Measurements from ENCODE around the gene SHISAL2B.
"Not testable (repeated sequence)": the region's sequence is repeated elsewhere in the genome, so short reads cannot be mapped to it uniquely, and the experiment has no call there.

The SHISAL2B gene

DNA sequence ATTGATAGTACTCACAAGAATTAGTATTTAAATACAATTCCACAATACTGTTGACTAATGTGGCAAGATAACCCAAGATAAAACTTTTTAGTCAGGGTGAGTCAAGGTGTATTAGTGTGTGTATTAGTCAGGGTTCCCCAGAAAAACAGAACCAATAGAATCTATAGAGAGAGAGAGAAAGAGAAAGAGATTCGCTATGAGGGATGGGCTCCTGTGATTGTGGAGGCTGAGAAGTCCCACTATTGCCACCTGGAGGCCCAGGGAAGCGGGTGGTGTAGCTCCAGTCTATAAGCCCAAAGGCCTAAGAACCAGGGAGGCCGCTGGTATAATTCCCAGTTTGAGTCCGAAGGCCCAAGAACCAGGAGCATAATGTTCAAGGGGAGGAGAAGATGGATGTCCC lies 10.0 kb upstream of the SHISAL2B start:
- no peak for TF ChIP-seq ZNF274 (IDR thresholded peaks at IDR 0.05; ENCODE audit: low read depth, low read length)
- no peak overlapping the region for H3K4me3 ChIP-seq (ENCODE audit: low read length)

DNA sequence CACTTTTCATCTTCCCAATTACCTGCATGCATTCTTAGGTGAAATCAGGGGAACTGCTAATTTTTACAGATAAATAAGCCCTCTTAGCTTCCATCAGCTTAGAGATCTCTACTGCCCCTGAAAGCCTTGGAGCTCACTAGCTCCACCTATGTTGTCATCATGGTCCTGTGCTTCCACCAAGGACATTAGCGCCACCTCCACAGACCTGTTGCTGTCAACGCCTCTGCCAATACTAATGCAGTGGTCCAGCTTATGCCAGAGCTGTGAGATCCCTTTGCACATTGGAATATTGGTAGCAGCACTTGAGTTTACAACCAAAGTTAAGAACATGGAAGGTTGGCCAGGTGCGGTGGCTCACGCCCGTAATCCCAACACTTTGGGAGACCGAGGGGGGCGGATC lies 7.7 kb upstream of the SHISAL2B start:
- TF ChIP-seq ZNF274 (IDR thresholded peaks at IDR 0.05; ENCODE audit: low read depth, low read length) = no peak
- no peak overlapping the region for H3K4me3 ChIP-seq (ENCODE audit: low read length)

DNA sequence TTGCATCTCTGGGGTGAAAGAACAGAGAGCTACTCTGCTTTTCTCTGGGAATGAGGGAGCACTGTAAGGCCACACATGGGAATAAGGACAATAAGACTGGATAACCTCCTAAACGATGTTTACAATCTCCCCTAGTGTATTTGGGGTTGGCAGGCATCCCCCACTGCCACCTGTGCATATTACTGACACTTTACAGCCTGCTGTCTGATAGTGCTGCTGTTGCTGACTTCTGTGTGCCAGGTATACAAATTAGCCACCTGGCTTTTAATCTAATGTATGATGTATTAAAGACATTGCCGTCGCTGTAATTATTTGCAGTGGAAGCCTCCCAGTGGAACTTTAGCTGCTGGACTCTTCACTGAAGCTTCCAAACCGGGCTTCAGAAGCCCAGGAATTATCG lies 4.4 kb upstream of the SHISAL2B start:
- no peak overlapping the region for H3K4me3 ChIP-seq (ENCODE audit: low read length)
- no peak for TF ChIP-seq ZNF274 (IDR thresholded peaks at IDR 0.05; ENCODE audit: low read depth, low read length)

DNA sequence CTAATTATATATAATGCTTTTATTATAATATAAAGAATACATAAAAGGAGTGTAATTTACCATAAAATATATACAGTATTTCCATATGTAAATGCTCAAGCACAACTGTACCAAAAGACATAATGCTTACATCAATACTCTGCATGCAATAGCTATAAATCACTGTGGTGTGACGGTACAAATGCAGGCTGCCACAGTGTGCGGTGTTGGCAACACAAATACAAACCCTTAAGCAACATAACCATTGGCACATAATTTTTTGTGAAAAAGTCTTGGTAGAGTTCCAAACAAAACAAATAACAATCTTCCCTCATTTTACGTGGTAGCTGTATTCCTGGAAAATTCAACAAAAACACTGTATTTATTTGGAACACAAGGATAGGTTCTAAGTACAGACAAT lies 1.9 kb upstream of the SHISAL2B start:
- H3K4me3 ChIP-seq (ENCODE audit: low read length) = no peak overlapping the region
- TF ChIP-seq ZNF274 (IDR thresholded peaks at IDR 0.05; ENCODE audit: low read depth, low read length) = no peak

- no peak for TF ChIP-seq ZNF274 (IDR thresholded peaks at IDR 0.05; ENCODE audit: low read depth, low read length)
- no peak overlapping the region for H3K4me3 ChIP-seq (ENCODE audit: low read length)
Measured at GRCh38 chr5:64688965-64689364, 1.3 kb upstream of the SHISAL2B start.

GRCh38 chr5:64690104-64690416 lies 243 bp upstream of the SHISAL2B start:
- TF ChIP-seq ZNF274 (IDR thresholded peaks at IDR 0.05; ENCODE audit: low read depth, low read length) = no peak
- peak overlapping the region; percentile 17; the same call in 1 of the 2 replicates for H3K4me3 ChIP-seq (ENCODE audit: low read length)

DNA sequence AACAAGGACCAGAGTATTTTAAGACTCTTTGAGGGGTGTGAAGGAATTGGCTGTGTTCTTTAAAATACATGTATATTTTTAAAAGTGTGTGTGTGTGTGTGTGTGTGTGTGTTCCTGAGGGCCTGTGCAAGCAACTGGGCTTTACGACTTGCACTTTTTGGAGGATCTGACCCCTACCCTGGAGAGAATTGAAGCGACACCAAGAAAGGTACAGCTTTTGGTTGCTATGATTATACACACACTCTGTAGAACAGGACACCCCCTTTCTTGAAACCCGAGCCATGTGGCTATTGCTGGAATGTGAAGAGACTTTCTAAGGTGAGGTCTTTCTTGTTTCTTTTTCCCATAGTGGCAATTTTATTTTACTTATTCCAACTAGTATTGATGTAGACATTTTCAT lies 988 bp downstream of the SHISAL2B start:
- no peak overlapping the region for H3K4me3 ChIP-seq (ENCODE audit: low read length)
- no peak for TF ChIP-seq ZNF274 (IDR thresholded peaks at IDR 0.05; ENCODE audit: low read depth, low read length)

- no peak for TF ChIP-seq ZNF274 (IDR thresholded peaks at IDR 0.05; ENCODE audit: low read depth, low read length)
Measured at GRCh38 chr5:64693636-64694035, 3.3 kb downstream of the SHISAL2B start.

GRCh38 chr5:64696414-64696813 lies 6.1 kb downstream of the SHISAL2B start:
- H3K4me3 ChIP-seq (ENCODE audit: low read length) = not testable (repeated sequence)

More at GRCh38 chr5:64693636-64694035, 3.3 kb downstream of the SHISAL2B start:
- H3K4me3 ChIP-seq (ENCODE audit: low read length) = no peak overlapping the region

- H3K4me3 ChIP-seq (ENCODE audit: low read length) = no peak overlapping the region
- TF ChIP-seq ZNF274 (IDR thresholded peaks at IDR 0.05; ENCODE audit: low read depth, low read length) = no peak
Measured at GRCh38 chr5:64700765-64701164, 10.5 kb downstream of the SHISAL2B start.

GRCh38 chr5:64706074-64706473 lies 15.8 kb downstream of the SHISAL2B start:
- H3K4me3 ChIP-seq (ENCODE audit: low read length) = not testable (repeated sequence)

DNA sequence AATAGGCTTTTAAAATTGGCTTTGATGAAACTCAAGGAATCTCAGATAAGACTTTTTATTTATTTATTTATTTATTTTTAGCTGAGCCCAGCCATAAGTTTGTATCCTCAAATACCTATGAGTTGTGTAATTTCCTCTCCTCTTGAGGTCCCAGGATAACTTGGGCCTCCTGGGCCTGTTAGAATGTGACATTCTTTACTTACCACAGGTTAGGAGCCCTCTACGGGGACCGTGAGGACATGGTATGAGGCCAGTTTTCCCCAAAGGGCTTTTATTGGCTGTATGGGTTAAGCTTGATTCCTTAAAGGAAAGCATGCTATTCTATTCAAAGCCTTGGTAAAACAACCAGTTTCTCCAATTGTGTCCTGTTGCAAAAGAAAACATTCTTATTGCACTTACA lies 16.9 kb downstream of the SHISAL2B start:
- H3K4me3 ChIP-seq (ENCODE audit: low read length) = no peak overlapping the region
- no peak for TF ChIP-seq ZNF274 (IDR thresholded peaks at IDR 0.05; ENCODE audit: low read depth, low read length)

DNA sequence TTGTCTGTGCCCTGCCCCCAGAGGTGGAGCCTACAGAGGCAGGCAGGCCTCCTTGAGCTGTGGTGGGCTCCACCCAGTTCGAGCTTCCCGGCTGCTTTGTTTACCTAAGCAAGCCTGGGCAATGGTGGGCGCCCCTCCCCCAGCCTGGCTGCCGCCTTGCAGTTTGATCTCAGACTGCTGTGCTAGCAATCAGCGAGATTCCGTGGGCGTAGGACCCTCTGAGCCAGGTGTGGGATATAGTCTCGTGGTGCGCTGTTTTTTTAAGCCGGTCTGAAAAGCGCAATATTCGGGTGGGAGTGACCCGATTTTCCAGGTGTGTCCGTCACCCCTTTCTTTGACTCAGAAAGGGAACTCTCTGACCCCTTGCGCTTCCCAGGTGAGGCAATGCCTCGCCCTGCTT lies 24.2 kb downstream of the SHISAL2B start:
- not testable (repeated sequence) for H3K4me3 ChIP-seq (ENCODE audit: low read length)

DNA sequence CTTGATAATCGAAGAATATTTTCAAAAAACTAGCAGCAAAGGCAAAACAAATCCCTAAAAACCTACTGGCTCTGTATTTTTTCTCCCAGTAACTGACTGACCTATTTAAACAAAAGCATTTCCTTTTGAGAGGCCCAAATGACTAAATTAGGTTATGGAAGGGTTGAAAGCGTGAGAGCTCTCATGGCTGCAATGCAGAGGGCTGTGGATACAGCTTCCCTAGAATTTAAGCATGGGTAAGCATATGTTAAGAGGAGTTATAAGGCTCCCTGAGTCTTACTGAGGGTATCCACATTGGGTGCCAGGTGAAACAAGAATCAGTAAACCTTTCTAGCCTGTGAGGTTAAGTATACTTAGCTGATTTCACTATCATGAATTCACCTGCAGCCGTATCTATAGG lies 32.3 kb downstream of the SHISAL2B start:
- H3K4me3 ChIP-seq (ENCODE audit: low read length) = no peak overlapping the region
- no peak for TF ChIP-seq ZNF274 (IDR thresholded peaks at IDR 0.05; ENCODE audit: low read depth, low read length)

- no peak for TF ChIP-seq ZNF274 (IDR thresholded peaks at IDR 0.05; ENCODE audit: low read depth, low read length)
- no peak overlapping the region for H3K4me3 ChIP-seq (ENCODE audit: low read length)
Measured at GRCh38 chr5:64727150-64727549, 36.8 kb downstream of the SHISAL2B start.

GRCh38 chr5:64742411-64742810 lies 52.1 kb downstream of the SHISAL2B start:
- no peak overlapping the region for H3K4me3 ChIP-seq (ENCODE audit: low read length)
- TF ChIP-seq ZNF274 (IDR thresholded peaks at IDR 0.05; ENCODE audit: low read depth, low read length) = no peak

GRCh38 chr5:64742821-64743220 lies 52.5 kb downstream of the SHISAL2B start:
- TF ChIP-seq ZNF274 (IDR thresholded peaks at IDR 0.05; ENCODE audit: low read depth, low read length) = no peak

More at GRCh38 chr5:64742821-64743220, 52.5 kb downstream of the SHISAL2B start:
- H3K4me3 ChIP-seq (ENCODE audit: low read length) = no peak overlapping the region
